Forelimb muscle (tissue), 1 donor: ENCODE data around the gene CXCL17. TPM values are rescaled to one million over a fixed set of nuclear protein-coding genes. Genes with fewer than 3 reads are reported as not detected.
"Not testable (repeated sequence)": the region's sequence is repeated elsewhere in the genome, so short reads cannot be mapped to it uniquely, and the experiment has no call there.

Source experiments
- DNase-seq: peaks from one replicate; pipeline ENCODE4 v3.0.0-alpha.2; 2013; ENCODE audit warnings: low read depth
- polyA plus RNA-seq: library from polyadenylated mRNA; unstranded; fragments of 120-200 nt; gene quantifications from one replicate; pipeline ENCODE4 v1.2.1, GENCODE V29; 2013; ENCODE audit not compliant: insufficient read length

Gene CXCL17
- not detected for polyA plus RNA-seq

- no peak for DNase-seq
These were observed at the start of gene CXCL17 for GRCh38 chr19:42442833-42443232. Gene CXCL17 (minus strand): TSS chr19:42442946. CDS start chr19:42442832, 114 bp downstream.

- DNase-seq: no peak
These were observed 46.2 kb upstream of the CXCL17 start for GRCh38 chr19:42488783-42489521.

- DNase-seq: no peak
These were observed 45.0 kb upstream of the CXCL17 start for GRCh38 chr19:42487798-42488178.

GRCh38 chr19:42487032-42487797, 44.5 kb upstream of the CXCL17 start:
- DNase-seq: no peak

- DNase-seq: not testable (repeated sequence)
These were observed 42.3 kb upstream of the CXCL17 start for GRCh38 chr19:42485036-42485435.

- DNase-seq: no peak
These were observed 37.8 kb upstream of the CXCL17 start for GRCh38 chr19:42480335-42481095.

GRCh38 chr19:42479736-42480135, 37.0 kb upstream of the CXCL17 start:
- DNase-seq: no peak

GRCh38 chr19:42478765-42479311, 36.1 kb upstream of the CXCL17 start:
- no peak for DNase-seq

- no peak for DNase-seq
These were observed 35.2 kb upstream of the CXCL17 start for GRCh38 chr19:42477933-42478332.

GRCh38 chr19:42477117-42477516, 34.4 kb upstream of the CXCL17 start:
- DNase-seq: no peak

GRCh38 chr19:42475366-42475765, 32.6 kb upstream of the CXCL17 start:
- DNase-seq: no peak

- no peak for DNase-seq
These were observed 32.0 kb upstream of the CXCL17 start for GRCh38 chr19:42474743-42475142.

GRCh38 chr19:42473686-42474085, 30.9 kb upstream of the CXCL17 start:
- DNase-seq: no peak

GRCh38 chr19:42472402-42473147, 29.8 kb upstream of the CXCL17 start:
- no peak for DNase-seq

- DNase-seq: no peak
These were observed 29.0 kb upstream of the CXCL17 start for GRCh38 chr19:42471554-42472249.

- DNase-seq: no peak
These were observed 26.8 kb upstream of the CXCL17 start for GRCh38 chr19:42469311-42470235.

GRCh38 chr19:42468273-42468796, 25.6 kb upstream of the CXCL17 start:
- DNase-seq: no peak

- no peak for DNase-seq
These were observed 24.5 kb upstream of the CXCL17 start for GRCh38 chr19:42467183-42467760.
